ENCODE measurements around the gene SCD5.

Gene SCD5

DNA sequence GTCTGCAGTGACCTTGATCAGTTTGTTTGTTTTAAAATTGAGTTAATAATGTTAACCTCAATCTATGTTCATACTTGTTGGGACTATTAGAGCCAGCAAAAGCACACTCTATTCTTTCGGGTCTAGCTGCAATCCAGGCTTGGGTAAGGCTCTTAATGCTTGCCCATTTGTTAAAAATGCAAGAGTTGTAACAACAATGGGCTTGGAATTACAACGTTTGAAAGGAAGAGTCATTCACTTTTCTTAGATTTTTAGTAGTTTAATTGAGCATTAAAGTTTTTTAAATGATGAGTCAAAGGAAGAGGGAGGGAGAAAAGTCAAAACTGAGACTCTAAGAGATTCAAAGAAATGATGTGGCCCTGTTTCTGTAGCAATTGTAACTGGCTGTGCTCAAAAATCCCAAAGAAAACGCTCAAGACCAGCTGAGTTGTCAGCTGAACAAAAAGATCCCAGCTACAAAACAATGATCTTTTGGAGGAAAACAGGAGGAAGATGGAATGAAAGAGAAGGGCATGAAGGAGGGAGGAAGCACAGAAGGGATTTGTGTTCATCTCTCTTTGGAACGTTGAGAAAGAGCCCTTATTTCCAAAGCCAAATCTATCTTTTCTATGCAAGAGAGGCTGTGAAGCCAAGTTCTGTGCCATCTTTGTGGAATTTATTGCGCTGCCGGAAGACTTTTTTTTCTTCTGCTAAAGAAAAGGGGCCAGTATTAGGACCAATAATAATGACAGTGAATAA, 5.5 kb downstream of the SCD5 start:
- DNase-seq: no peak

DNA sequence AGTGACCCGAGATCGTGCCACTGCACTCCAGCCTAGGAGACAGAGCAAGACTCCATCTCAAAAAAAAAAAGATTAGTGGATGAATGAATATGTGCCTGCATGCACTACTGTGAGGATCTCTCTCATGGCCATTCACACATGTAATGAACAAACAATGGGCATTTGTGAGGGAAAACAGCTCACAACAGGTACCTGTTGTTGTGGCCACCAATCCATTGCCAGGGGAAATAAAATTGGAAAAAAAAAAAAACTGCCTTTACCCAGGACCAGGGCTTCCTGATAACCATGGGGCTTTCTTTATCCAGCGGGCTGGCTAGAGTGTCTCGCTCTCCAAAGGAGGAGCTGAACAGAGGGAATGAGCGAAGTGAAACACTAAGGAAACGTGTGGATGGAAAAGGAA, 7.4 kb downstream of the SCD5 start:
- DNase-seq: no peak

DNA sequence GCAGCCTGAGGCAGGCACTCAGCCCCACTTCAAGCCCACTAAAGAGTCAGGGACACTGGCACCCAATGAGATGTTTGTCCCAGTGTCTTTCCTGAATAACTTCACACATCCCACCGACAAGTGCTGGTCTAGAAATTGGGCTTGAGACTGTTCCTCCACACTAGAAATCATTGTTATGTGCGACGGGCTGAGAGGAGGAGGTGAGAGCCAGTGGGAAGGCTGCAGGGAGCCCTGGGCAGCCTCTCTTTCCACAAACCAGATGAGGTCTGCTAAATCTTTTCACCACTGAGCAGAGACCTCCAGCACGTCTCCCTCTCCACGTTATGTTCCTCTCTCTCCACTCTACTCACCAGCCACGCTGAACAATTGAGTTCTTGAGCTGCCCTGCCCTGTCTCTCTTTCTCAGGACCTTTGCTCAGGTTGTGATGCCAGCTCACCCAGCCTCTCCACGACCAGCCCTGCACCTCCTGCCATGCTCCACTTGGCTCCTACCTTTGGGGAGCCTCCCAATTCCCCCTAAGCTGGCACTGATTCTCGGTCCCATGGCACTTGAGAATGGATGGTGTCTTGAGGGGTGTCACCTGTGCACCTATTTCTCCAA, 8.4 kb downstream of the SCD5 start:
- no peak for DNase-seq

DNA sequence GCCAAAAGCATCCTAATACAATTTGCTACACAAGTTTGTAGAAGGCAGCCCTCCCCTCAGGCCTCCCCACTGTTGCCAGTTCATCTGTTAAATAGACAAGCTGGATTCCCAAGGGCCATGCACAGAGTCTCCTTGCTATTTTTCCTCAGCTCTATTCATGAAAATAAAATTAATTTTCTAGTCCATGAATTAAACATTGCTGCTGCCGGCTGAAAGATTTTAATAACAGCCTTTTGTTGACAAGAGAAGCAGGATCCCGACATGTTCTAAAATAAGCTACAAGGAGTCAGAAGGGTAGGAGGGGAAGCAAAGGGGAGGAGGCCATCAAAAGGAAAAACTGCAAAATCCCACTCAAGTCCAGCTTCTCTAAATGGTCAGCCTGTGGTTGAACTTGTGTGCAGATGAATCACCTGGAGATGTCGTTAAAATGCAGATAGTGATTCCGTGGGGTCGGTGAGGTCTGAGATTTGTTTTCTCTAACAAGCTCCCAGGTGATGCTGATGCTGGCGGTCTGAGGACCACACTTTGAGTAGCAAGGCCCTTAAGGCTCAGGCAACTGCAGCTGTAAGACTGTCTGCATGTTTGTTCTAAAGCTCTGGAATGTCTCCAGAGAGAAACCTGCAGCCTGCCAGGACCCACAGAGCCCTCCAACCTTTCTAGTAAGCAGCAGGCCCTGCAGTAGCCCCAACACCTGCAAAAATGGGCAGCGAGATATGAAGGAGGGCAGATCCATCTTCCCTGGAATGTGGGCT, 9.4 kb downstream of the SCD5 start:
- DNase-seq: no peak

DNA sequence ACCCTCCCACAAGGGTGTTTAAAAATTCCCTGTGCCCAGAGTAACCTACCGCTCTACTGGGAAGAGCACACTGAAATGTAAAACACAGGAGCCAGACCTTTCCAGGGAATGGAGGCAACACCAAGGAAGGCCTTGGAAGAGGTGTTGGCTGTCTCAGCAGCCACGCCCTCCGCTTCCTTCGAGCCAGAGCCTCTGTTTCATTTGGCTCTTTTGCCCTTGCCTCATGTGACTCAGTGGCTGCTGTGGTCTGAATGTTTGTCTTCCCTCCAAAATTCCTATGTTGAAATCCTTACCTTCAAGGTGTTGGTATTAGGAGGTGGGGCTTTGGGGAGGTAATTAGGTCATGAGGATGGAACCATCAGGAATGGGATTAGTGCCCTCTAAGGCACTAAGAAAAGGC, 11.3 kb downstream of the SCD5 start:
- DNase-seq: no peak

DNA sequence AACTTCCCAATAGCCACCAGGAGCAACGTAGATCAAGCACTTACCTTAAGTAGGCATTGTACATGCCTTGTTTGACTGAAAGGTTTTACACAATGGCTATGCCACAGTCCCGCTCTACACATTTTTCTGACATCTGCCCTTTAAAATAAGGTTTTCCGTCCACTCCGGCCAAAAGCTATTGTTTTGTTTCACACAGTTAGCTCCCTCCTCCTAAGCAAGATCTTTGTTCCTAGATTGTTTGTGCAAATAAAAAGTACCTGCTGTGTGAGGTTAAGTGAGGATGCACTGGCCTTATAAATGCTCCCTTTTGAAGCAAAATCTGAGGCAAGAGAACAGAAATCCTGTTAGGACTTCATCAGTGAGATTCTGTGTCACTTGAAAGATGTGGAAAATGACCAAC, 11.8 kb downstream of the SCD5 start:
- DNase-seq: no peak

DNA sequence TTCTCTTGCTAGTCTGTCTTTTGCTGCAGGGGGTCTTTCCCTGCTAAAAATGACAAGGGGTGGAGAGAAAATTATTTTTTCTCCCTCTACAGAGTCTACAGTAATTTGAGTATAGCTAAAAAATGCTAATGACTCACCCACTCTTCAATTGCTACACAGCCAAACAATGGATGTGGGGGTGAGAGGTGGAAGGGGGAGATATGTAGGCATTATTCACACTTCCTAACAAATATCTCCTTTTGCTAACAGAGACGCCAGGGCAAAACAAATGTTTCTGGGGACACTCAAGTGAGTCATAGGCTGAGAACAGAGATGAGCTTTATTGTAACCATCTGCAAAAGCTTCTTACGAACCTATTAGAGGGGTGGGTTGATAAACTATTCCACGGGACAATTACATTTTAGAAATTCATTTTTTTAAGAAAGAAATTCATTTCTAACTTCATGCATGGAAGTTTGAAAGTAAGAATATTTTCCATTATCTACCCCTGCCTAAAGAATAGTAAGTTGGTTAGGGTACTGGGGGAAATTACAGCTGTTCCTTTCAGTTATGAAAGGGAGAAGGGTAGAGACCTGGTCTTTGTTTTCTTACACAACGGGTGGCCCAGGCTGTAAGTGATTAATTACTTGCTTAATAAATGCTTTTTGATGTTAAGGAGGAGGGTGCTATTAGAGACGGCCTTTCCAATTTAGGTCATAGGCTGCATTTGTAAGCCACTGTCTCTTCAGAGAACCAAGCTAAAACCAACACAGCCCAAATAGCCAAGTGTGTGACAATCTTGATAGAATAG, 12.8 kb downstream of the SCD5 start:
- peak; percentile 66 for DNase-seq

DNA sequence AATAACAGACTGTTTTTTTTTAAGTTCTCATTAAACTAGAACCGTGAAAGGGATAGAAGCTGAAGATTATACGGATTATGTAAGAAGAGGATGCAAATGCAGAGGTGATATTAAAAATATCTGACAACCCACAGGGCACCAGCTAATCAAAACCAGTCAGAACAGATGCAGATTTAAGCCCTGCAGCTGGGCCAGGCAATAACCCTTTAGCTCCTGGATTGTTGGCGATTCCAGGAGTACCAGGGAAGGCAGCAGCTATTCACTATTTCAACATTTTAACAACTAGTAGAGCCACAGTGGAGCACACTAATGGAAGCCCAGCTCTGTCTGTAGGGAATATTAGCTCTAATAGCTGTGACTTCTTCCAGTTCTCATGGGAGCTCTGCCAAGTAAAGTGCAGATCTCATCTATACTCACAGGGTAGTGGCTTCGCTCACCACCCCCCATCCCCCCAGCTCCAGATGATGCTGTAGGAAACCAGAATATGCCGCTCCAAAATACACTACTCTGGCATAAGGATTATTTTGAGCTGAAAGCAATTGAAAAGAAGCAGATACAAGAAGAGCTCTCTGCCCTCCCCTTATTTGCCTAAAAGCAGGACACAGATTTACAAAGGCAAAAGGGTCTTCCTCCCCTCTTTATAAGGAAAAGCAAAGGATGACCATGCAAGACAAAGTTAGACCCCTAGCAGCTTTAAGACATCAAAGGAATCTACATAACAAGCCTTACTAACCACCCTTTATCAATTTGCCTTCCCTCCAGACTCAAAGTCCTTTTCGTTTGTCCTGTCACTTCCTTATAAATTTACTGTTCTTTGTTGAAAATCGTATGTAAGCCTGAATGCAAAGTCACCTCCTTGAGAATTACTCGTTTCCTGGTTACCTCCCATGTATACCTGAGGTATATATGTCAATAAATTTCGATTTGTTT, 13.7 kb downstream of the SCD5 start:
- no peak for DNase-seq

DNA sequence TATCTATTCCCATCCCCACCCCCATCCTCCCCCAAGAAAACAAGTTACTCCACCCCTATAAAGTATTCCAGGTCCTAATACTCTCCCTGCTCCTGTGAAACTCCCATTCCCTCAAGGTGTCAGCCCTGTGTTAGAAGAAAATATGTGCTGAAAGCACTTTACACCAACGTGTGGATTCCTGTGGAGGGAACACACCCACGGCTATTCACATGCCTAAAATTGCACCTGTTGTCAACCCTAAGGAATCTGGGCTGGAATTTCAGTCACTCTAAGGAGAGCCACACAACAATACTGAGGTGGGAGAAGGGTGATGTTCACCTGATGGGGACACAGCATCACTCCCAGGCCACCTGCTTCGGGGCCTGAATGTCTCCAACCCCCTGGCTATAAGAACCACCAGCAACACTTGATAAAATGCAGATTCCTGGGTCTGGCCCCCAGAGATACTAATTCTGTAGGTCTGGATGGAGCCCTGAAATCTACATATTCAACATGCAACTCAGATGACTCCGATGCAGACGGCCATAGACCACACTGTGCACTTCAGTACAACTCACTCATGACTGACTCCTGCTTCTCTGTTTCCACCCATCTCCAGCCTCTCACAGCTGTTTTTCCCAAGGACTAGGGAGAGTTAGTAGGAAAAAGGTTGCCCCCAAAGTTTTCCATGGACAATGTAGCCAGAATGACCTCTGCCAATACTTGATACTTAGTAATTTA, 15.8 kb downstream of the SCD5 start:
- DNase-seq: no peak

DNA sequence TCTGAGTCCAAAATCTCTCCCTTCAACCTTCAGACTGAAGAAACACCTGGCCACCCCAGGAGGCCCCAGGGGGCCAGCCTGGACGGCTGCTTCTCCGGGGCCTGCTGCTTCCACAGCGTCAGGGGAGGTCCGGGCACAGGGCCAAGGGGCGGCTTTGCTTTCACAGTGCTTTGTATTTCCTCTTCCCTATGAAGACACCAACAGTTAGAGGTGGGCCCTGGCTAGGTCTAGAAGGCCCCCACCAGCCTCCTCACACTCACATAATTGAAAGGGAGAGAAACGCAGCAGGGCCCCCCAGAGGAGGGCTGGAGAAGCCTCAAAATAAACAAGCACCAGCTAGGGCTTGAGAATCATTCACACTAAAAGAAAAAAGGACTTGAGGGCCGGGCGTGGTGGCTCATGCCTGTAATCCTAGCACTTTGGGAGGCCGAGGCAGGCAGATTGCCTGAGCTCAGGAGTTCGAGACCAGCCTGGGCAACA, 17.8 kb downstream of the SCD5 start:
- DNase-seq: peak; percentile 54

DNA sequence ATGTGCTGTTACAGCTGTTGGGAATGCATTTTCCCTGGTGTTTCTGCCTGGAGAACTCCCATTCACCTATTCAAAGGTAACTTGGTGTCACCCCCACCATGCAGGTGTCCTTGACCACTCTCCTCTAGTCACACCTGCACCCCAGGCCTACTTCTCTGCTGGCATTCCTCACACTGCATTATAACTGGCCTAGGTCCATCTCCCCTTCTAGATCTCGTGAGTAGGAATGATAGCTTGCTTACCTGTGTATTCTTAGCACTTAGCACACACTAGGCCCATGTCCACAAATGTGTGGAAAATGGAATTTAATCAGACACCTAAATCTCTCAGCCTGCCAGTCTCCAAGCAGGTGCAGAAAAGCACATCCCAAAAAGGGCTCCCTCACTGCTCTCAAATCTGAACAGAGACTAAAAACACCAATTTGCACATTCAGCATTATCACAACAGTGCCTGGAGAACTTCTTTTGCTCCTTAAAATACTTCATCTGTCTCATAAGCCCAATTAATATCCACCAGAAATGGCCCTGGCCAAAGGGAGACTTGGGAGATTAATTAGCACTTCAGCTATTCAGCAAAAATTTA, 18.3 kb downstream of the SCD5 start:
- DNase-seq: no peak

DNA sequence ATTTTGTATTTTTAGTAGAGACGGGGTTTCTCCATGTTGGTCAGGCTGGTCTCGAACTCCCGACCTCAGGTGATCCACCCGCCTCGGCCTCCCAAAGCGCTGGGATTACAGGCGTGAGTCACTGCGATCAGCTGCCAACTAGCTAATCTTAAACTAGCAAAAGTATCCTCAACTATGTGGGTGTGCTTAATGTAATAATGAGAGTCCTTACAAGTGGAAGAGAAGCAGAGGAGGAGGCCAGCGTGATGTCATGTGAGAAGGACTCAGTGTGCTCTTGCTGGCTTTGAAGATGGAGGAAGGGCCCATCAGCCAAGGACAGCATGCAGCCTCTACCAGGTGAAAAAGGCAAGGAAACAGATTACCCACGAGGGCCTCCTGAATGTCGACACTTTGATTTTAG, 19.6 kb downstream of the SCD5 start:
- no peak for DNase-seq

DNA sequence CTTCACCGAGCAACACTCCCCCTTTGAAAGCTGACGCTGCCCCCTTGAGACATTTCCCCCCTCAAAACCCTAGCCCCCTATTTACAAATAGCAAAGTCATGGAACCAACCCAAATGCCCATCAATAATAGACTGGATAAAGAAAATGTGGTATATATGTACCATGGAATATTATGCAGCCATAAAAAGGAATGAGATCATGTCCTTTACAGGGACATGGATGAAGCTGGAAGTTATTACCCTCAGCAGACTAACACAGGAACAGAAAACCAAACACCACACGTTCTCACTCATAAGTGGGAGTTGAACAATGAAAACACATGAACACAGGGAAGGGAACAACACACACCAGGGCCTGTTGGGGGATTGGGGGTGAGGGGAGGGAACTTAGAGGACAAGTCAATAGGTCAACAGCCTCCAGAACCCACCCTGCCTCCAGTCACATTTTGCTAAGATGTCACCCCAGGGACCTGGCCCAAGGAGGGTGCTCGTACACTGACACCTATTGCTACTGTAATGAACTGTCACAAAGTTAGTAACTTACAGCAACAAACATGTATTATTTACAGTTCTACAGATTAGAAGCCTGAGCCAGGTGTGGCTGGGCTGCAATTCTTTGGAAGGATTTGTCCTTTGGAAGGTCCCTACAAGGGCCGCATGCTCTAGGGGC, 20.6 kb downstream of the SCD5 start:
- no peak for DNase-seq

DNA sequence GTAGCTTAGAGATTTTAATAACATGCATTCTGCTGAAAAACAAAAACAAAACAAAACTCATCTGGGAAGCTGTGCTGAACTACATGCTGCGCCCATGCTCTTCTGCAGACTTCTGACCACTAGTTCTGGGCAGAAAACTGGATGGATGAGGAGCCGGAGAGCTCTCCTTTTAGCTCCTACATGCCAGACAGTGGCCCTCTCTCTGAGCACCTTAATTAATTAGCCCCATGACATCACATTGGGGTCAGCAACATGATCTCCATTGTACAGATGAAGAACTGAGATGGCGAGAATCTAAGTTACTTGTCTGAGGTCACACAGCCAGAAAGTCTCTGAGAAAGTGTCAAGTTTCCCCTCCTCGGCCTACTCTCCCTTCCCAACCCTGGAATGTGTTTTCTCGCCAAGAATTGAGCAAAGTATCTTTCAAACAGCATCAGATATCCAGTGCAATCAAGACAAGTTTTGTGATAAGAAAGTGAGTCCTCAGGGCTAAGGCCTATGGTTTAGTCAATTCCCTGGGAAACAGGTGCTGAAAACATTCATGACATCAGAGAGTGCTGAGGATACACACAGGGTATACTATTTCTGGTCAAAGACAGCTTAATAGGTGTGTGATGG, 21.6 kb downstream of the SCD5 start:
- no peak for DNase-seq

DNA sequence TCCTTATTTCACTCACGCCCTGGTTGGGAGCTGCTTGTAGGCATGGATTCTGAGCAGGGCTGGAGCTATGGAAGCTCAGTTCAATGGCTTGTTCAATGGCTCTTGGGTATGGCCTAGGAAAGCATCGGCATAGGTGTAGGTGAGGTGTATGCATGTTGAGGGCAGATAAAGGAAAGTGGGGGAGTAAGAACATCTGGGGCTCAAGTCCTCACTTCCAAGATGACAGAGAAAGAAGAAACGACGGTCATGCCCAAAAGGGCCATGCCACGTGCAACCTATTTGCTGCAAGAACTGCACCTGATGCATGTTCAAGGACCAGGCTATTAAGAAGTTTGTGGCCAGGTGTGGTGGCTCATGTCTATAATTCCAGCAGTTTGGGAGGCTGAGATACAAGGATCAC, 23.4 kb downstream of the SCD5 start:
- DNase-seq: no peak

DNA sequence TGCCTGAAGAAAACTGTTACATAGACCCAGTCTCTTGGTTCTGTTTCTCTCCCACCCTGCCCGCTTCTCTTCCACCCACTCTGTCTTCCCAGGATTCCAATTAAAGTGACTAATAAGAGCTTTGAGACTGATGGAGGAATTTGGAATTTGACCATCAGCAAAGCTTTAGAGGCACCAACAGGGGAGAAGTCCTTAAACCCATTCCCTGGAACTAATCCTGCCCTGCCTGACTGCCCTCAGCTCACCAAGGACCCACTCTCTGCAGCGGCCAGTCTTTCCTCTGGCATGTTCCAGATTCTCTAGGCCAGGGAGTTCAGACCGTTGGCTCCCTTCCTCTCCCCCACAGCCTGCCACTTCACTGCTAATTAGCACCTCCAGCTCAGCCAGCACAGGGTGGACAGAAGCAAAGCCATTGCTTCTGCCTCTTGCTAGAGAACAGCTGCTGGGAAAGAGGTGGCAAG, 23.9 kb downstream of the SCD5 start:
- peak; percentile 33 for DNase-seq

DNA sequence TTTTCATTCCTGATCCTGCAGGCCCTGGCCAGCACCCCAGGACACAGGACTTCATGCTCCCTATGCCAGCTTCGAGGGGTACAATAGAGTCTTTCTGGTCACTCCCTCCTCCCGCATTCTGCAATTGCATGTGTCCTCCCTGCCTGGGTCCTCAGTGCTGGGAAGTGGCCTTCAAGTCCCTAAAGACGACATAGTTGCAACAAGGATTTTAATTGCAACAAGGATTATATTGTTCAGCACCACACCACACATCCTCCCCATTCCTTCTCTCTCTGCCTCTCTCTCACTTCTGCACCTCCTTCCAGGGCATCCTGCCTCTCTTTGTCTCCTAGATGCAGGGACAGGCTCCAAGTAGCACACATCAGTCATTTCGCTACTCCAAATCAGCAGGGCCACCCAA, 25.5 kb downstream of the SCD5 start:
- DNase-seq: no peak

DNA sequence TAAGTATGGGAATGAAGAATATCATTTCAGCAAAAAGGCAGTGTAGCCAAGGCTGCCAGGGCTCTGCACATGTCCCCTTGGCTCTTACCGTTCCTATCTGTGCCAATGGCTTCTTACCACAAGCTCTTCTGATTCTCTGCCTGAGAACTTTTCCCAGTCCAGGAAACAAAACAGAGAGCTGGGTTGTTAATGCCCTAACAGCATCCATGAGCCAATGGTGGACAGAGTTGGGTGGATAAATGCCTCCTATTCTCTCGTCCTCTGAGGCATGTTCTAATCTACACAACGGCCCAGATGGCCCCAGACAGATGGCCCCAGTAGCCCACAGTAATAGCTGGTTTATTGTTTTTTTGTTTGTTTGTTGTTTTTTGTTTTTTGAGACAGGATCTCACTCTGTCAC, 28.0 kb downstream of the SCD5 start:
- DNase-seq: no peak

DNA sequence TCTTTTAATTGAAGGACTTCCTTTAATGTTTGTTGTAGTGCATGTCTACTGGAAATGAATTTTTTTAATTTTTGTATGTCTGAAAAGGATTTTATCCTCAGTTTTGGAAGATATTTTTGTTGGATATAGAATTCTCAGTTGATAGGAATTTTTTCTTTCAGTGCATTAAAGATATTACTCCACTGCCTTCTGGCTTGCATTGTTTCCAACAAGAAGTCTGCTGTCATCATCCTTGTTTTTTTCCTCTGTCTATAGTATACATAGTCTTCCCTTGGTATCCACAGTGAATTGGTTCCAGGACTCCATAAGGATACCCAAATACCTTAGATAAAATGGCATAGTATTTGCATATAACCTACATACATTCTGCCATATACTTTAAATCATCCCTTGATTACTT, 33.5 kb downstream of the SCD5 start:
- no peak for DNase-seq

DNA sequence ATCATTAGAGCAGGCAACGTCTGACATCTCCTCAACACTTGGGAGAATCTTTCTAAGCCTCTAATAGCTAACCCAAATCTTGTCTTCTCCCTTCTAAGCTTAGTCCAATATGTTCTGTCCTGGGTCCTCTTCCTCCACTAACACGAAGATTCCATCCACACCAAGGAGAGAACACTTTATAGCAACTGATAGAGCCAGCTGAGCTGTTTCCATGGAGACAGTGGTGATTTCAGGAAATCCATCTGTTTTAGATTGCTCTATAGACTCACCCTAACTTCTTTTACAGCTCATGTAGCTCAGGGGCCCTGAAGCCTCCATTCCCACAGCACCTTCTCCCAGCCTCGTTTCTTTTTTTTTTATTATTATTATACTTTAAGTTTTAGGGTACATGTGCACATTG, 37.4 kb downstream of the SCD5 start:
- no peak for DNase-seq
